ENCODE data around the gene PDE4D. TPM values are rescaled to one million over a fixed set of nuclear protein-coding genes. Genes with fewer than 3 reads are reported as not detected.

The PDE4D gene
- total RNA-seq, 4 donors from 2014 or later = 14.7 to 36.3 (median 24.7) TPM

- Histone ChIP-seq H3K27me3 (no peaks in the 10 kb centered on the region), H3K9me3 (no peaks in the 10 kb centered on the region), H3K4me3 (replicated peaks in 1 of 3) (no peak overlapping the region), H3K27ac (no peak overlapping the region), H3K4me1 (peaks cover 0 to 6% of the 10 kb centered on the region in 2 donors), H3K36me3 (no peaks in the 10 kb centered on the region)
- intact Hi-C loops (cut with DNase I) = no loop called here
- no peak for DNase-seq
- TF ChIP-seq POLR2A (IDR thresholded peaks at IDR 0.05) = no peak
- TF ChIP-seq, protein P1, sequence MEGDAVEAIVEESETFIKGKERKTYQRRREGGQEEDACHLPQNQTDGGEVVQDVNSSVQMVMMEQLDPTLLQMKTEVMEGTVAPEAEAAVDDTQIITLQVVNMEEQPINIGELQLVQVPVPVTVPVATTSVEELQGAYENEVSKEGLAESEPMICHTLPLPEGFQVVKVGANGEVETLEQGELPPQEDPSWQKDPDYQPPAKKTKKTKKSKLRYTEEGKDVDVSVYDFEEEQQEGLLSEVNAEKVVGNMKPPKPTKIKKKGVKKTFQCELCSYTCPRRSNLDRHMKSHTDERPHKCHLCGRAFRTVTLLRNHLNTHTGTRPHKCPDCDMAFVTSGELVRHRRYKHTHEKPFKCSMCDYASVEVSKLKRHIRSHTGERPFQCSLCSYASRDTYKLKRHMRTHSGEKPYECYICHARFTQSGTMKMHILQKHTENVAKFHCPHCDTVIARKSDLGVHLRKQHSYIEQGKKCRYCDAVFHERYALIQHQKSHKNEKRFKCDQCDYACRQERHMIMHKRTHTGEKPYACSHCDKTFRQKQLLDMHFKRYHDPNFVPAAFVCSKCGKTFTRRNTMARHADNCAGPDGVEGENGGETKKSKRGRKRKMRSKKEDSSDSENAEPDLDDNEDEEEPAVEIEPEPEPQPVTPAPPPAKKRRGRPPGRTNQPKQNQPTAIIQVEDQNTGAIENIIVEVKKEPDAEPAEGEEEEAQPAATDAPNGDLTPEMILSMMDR (IDR thresholded peaks at IDR 0.05) = no peak
- WGBS, 2 donors = 86 to 89% methylated on average over 7 of the region's 7 CpGs
Observed at GRCh38 chr5:59236448-59236847, 657.1 kb downstream of the PDE4D start.

DNA sequence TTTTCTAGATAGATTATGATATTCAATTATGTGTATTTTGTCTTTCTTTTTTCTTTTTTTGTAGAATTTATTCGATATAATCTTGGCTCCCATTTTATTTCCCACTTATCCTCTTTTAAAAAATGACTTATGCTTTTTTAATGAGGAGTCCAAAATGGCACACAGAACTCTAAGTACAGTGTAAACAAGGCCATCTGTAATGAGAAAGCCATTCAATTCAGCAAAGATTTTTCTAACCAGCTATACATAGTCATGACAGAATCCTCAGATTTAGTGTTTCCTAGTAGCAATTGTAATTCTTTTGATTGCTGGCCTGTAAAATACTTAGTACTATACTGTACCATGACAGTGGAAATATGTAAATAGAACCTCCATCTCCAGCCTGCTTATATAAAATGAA lies 659.3 kb downstream of the PDE4D start:
- intact Hi-C loops (cut with DNase I) = no loop called here
- H3K27me3 ChIP-seq = no peaks in the 10 kb centered on the region
- TF ChIP-seq POLR2A (IDR thresholded peaks at IDR 0.05) = no peak
- TF ChIP-seq, protein P1 (IDR thresholded peaks at IDR 0.05) = no peak
- DNase-seq = no peak
- WGBS, 2 donors = 85 to 96% methylated on average over 1 of the region's 1 CpG
- H3K4me1 ChIP-seq = no peaks in the 10 kb centered on the region
- no peaks in the 10 kb centered on the region for H3K36me3 ChIP-seq
- no peaks in the 10 kb centered on the region for H3K9me3 ChIP-seq
- no peak overlapping the region for H3K27ac ChIP-seq
- H3K4me3 ChIP-seq (replicated peaks in 1 of 3) = no peak overlapping the region

- Histone ChIP-seq H3K27me3 (no peaks in the 10 kb centered on the region), H3K36me3 (no peaks in the 10 kb centered on the region), H3K9me3 (no peaks in the 10 kb centered on the region), H3K4me3 (replicated peaks in 1 of 3) (no peak overlapping the region), H3K4me1 (no peaks in the 10 kb centered on the region), H3K27ac (no peak overlapping the region)
- TF ChIP-seq POLR2A (IDR thresholded peaks at IDR 0.05) = no peak
- TF ChIP-seq, protein P1 (IDR thresholded peaks at IDR 0.05) = no peak
- intact Hi-C loops (cut with DNase I) = no loop called here
- 78 to 86% methylated on average over 7 of the region's 7 CpGs for WGBS, 2 donors
- no peak for DNase-seq
Observed at GRCh38 chr5:59231221-59231931, 662.1 kb downstream of the PDE4D start.

DNA sequence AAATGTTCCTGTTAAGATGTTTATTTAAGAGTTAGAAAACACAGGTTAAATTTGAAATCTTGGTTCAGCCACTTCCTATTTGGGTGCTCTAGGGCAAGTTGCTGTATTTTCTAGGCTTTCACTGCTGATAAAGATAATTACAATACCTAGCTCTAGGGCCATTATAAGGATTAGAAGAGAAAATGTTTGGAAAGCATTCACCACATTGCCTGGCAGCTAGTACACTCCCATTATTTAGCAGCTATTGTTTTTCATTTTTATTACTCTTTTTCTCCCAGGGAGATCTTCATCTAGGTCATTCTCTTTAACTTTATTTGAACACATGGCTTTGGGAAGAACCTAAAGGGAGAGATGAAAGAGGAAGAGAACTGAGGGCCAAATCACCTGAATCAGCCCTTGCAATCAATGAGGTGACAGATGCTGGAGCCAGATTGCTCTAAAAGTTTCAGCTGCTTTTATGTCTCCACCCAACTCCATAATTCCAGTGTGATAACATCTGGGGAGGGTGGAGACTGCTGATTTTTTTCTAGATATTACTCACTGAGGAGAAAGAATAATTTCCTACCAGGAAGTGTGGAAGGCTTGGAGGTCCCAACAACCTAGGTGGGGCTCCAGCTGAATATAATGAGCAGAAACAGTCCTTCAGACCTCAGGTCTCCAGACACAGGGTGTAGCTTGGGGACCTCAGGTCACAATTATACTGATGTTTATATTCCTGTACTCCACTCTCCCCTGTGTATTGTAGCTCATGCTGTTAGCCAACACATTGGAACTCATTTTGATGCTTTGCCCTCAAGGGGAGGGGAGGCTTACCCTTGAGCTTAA lies 670.6 kb downstream of the PDE4D start:
- DNase-seq = no peak
- no peak for TF ChIP-seq POLR2A (IDR thresholded peaks at IDR 0.05)
- TF ChIP-seq, protein P1 (IDR thresholded peaks at IDR 0.05) = no peak
- Histone ChIP-seq H3K27me3 (no peaks in the 10 kb centered on the region), H3K4me3 (replicated peaks in 1 of 3) (no peak overlapping the region), H3K9me3 (no peaks in the 10 kb centered on the region), H3K36me3 (no peaks in the 10 kb centered on the region), H3K27ac (no peak overlapping the region), H3K4me1 (peaks cover 0 to 4% of the 10 kb centered on the region in 2 donors)
- intact Hi-C loops (cut with DNase I) = no loop called here

- Histone ChIP-seq H3K4me3 (replicated peaks in 1 of 3) (no peak overlapping the region), H3K4me1 (peaks cover 0 to 4% of the 10 kb centered on the region in 2 donors), H3K36me3 (no peaks in the 10 kb centered on the region), H3K27me3 (no peaks in the 10 kb centered on the region), H3K27ac (no peak overlapping the region), H3K9me3 (no peaks in the 10 kb centered on the region)
- DNase-seq = no peak
- 95 to 96% methylated on average over 2 of the region's 2 CpGs for WGBS, 2 donors
- intact Hi-C loops (cut with DNase I) = no loop called here
- TF ChIP-seq POLR2A (IDR thresholded peaks at IDR 0.05) = no peak
- TF ChIP-seq, protein P1 (IDR thresholded peaks at IDR 0.05) = no peak
Observed at GRCh38 chr5:59221769-59222168, 671.8 kb downstream of the PDE4D start.
